ENCODE results near the gene C19orf73. TPM values are rescaled to one million over a fixed set of nuclear protein-coding genes. Genes with fewer than 3 reads are reported as not detected.

C19orf73 gene
- total and polyA plus RNA-seq, 9 of the 15 experiments (the other 6 are each of a cell fraction or from before 2014, with no cell fraction given) = 0.08 to 7.4 (median 1.4) TPM

DNA sequence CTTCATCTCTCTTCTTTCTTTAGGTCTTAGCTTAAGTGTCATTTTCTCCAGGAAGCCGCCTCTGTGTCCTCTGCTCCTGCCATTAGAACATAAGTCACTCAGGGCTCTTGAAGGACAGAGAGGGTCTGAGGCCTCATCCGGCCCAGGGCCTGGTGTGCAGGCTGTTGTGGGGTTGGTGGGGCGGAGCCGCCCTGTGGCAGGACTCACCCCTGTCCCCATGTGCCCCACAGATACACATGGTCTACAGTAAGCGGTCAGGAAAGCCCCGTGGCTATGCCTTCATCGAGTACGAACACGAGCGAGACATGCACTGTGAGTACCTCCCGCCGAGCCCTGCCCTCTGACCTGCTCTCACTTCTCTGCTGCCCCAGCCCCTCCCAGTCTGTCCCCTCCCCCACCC, 17.8 kb downstream of the C19orf73 start:
- H3K9me3 ChIP-seq (replicated peaks; ENCODE audit: control insufficient read depth, insufficient read depth, low read depth, low read length) = no peaks in the 10 kb centered on the region
- in situ Hi-C loops (cut with MboI) = no loop called here
- no TSS peak for BruUV-seq (replicated peaks)
- intact Hi-C loops (cut with micrococcal nuclease) = no loop called here
- CTCF ChIA-PET (ENCODE audit: low intra/inter-chr PET ratio) = interaction anchor here (1.0 kb wide), 1 partner anchor 28 kb away, joined by 5 read pairs; no protein-coding TSS in a partner anchor
- H3K27me3 ChIP-seq (ENCODE audit: control insufficient read depth in 2 of 2, insufficient read depth in 2 of 2, low read length in 2 of 2) = no peaks in the 10 kb centered on the region
- no peak overlapping the region for H3K27ac ChIP-seq (ENCODE audit: extremely low read depth, low read depth, low read length)
- POLR2A ChIA-PET = interaction anchor here (1.2 kb wide), 1 partner anchor 13 kb away, joined by 4 read pairs; the partner anchor contains the start of gene LIN7B
- TF ChIP-seq POLR2G (IDR thresholded peaks at IDR 0.05; ENCODE audit: low read depth, low read length) (0 out of 2 replicates have a peak, but pooled peaks have one; percentile 27), RBFOX2 (IDR thresholded peaks at IDR 0.05; ENCODE audit: low read depth, low read length) (peak; percentile 36; the same call in 1 of the 2 replicates)
- TF ChIP-seq, protein P1, sequence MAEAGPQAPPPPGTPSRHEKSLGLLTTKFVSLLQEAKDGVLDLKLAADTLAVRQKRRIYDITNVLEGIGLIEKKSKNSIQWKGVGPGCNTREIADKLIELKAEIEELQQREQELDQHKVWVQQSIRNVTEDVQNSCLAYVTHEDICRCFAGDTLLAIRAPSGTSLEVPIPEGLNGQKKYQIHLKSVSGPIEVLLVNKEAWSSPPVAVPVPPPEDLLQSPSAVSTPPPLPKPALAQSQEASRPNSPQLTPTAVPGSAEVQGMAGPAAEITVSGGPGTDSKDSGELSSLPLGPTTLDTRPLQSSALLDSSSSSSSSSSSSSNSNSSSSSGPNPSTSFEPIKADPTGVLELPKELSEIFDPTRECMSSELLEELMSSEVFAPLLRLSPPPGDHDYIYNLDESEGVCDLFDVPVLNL (CRISPR knock-in tag; IDR thresholded peaks at IDR 0.05; ENCODE audit: low read depth) = no peak
- peaks cover 35% of the 10 kb centered on the region for H3K79me2 ChIP-seq (ENCODE audit: control insufficient read depth, insufficient read depth, low read length)
- FAIRE-seq (no peak), DNase-seq (ENCODE audit: extremely low read depth in 1 of 4, low spot score in 3 of 4) (peak in 2 of 4 experiments; percentile 32 to 33), ATAC-seq (no peak)
- H4K20me1 ChIP-seq (replicated peaks; ENCODE audit: control insufficient read depth, insufficient read depth, low read length) = peaks cover 22% of the 10 kb centered on the region
- peaks cover 98% of the 10 kb centered on the region for H3K36me3 ChIP-seq (ENCODE audit: control insufficient read depth, insufficient read depth, low read length)
- WGBS (ENCODE audit: insufficient coverage, low coverage, missing lambda C conversion rate) = 76% methylated on average over 7 of the region's 12 CpGs
- no peak overlapping the region for H2AFZ ChIP-seq (ENCODE audit: low read depth, low read length)
- H3K4me1 ChIP-seq (replicated peaks in 1 of 2; ENCODE audit: control insufficient read depth in 2 of 2, insufficient read depth in 2 of 2, low read length in 2 of 2) = peaks cover 0 to 31% of the 10 kb centered on the region in 2 experiments; a peak in 3 of 5 replicates
- peak overlapping the region in 1 of 2 experiments; percentile 66; a peak in 1 of 4 replicates for H3K9ac ChIP-seq (ENCODE audit: insufficient read depth in 1 of 2, low read depth in 2 of 2, low read length in 2 of 2)
- H3K4me2 ChIP-seq (ENCODE audit: insufficient read depth, low read length) = no peak overlapping the region
- H3K4me3 ChIP-seq = no peak overlapping the region
- H3K9me1 ChIP-seq (ENCODE audit: control insufficient read depth, insufficient read depth, low read length) = peaks cover 5% of the 10 kb centered on the region

DNA sequence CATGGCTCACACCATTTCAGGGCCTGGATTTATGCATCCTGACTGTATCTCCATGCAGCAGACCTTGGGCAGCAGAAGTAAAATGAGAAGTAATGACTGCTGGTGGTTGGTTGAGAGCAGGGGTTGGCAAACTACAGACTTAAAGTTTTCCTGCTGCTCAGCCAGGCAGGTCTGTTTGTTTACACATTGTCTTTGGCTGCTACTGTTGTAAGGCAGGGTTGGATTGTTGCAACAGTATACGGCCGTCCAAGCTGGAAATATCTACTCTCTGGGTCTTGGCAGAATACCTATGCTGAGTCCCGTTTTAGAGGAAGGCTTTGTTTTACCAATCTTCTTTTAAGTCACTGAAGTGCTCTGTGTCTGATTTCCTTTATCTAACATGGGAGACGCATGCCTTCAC, 20.1 kb downstream of the C19orf73 start:
- FAIRE-seq (no peak), DNase-seq (ENCODE audit: extremely low read depth in 1 of 4, low spot score in 3 of 4) (no peak), ATAC-seq (no peak)
- ChIA-PET CTCF (ENCODE audit: low intra/inter-chr PET ratio) (interaction anchor here (0.5 to 2.1 kb wide), 4 partner anchors 47 to 126 kb away, joined by 5 to 27 read pairs (median 6); no protein-coding TSS in a partner anchor), POLR2A (interaction anchor here (2.6 kb wide), 1 partner anchor 100 kb away, joined by 22 read pairs; no protein-coding TSS in a partner anchor)
- Histone ChIP-seq H3K4me3 (no peak overlapping the region), H3K27ac (ENCODE audit: extremely low read depth, low read depth, low read length) (no peak overlapping the region), H3K9me3 (replicated peaks; ENCODE audit: control insufficient read depth, insufficient read depth, low read depth, low read length) (no peaks in the 10 kb centered on the region), H3K36me3 (ENCODE audit: control insufficient read depth, insufficient read depth, low read length) (peaks cover 99% of the 10 kb centered on the region), H2AFZ (ENCODE audit: low read depth, low read length) (no peak overlapping the region), H4K20me1 (replicated peaks; ENCODE audit: control insufficient read depth, insufficient read depth, low read length) (peaks cover 24% of the 10 kb centered on the region), H3K4me1 (replicated peaks in 1 of 2; ENCODE audit: control insufficient read depth in 2 of 2, insufficient read depth in 2 of 2, low read length in 2 of 2) (peaks cover 0 to 17% of the 10 kb centered on the region in 2 experiments; a peak in 3 of 5 replicates), H3K9me1 (ENCODE audit: control insufficient read depth, insufficient read depth, low read length) (no peaks in the 10 kb centered on the region), H3K4me2 (ENCODE audit: insufficient read depth, low read length) (no peak overlapping the region), H3K9ac (ENCODE audit: insufficient read depth in 1 of 2, low read depth in 2 of 2, low read length in 2 of 2) (no peak overlapping the region), H3K79me2 (ENCODE audit: control insufficient read depth, insufficient read depth, low read length) (peaks cover 55% of the 10 kb centered on the region), H3K27me3 (ENCODE audit: control insufficient read depth in 2 of 2, insufficient read depth in 2 of 2, low read length in 2 of 2) (no peaks in the 10 kb centered on the region)
- intact Hi-C loops (cut with micrococcal nuclease) = no loop called here
- no TSS peak for BruUV-seq (replicated peaks)
- 98% methylated on average over 4 of the region's 4 CpGs for WGBS (ENCODE audit: insufficient coverage, low coverage, missing lambda C conversion rate)
- in situ Hi-C loops (cut with MboI) = loop anchor here (5.0 kb wide), 1 partner anchor 94 kb away; no protein-coding TSS in a partner anchor
- TF ChIP-seq PRDM10 (IDR thresholded peaks at IDR 0.05; ENCODE audit: partially characterized antibody) (no peak), L3MBTL2 (IDR thresholded peaks at IDR 0.05) (no peak), HDAC2 (IDR thresholded peaks at IDR 0.05) (no peak), MTF1 (CRISPR knock-in tag; IDR thresholded peaks at IDR 0.05; ENCODE audit: borderline replicate concordance) (no peak), RAD51 (IDR thresholded peaks at IDR 0.05; ENCODE audit: borderline replicate concordance, low read depth) (no peak)
- TF ChIP-seq, protein P2, sequence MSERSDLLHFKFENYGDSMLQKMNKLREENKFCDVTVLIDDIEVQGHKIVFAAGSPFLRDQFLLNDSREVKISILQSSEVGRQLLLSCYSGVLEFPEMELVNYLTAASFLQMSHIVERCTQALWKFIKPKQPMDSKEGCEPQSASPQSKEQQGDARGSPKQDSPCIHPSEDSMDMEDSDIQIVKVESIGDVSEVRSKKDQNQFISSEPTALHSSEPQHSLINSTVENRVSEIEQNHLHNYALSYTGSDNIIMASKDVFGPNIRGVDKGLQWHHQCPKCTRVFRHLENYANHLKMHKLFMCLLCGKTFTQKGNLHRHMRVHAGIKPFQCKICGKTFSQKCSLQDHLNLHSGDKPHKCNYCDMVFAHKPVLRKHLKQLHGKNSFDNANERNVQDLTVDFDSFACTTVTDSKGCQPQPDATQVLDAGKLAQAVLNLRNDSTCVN (CRISPR knock-in tag; IDR thresholded peaks at IDR 0.05) = no peak

Data from K562 (cell line).